Activated CD4-positive, alpha-beta T cell treated with anti-CD3 and anti-CD28 coated beads, Interleukin-2, Interleukin-6, amounts not matched to agents 100 ng/mL and 50 ng/mL, durations not matched to agents 16 hours and 8 hours (primary cell): ENCODE results near the gene FAM241A.

Experiments used
- DNase-seq: peaks from one replicate; pipeline ENCODE4 v3.0.0-alpha.2; 2020

The FAM241A gene

GRCh38 chr4:112219826-112220366, 74.6 kb downstream of the FAM241A start:
- DNase-seq, result no peak

- DNase-seq, result no peak
Measured at GRCh38 chr4:112222219-112222955, 77.1 kb downstream of the FAM241A start.

- no peak for DNase-seq
Measured at GRCh38 chr4:112225157-112225556, 79.9 kb downstream of the FAM241A start.

GRCh38 chr4:112230879-112231778, 85.9 kb downstream of the FAM241A start:
- peak; percentile 99 for DNase-seq

GRCh38 chr4:112231779-112232713, 86.8 kb downstream of the FAM241A start, which contains the start of gene AP1AR:
TSS of gene AP1AR (plus strand) at chr4:112231787. CDS start at chr4:112232092, 305 bp downstream.
- peak; percentile 87 for DNase-seq

- DNase-seq, result peak; percentile 69
Measured at GRCh38 chr4:112234952-112235609, 89.8 kb downstream of the FAM241A start.

DNA sequence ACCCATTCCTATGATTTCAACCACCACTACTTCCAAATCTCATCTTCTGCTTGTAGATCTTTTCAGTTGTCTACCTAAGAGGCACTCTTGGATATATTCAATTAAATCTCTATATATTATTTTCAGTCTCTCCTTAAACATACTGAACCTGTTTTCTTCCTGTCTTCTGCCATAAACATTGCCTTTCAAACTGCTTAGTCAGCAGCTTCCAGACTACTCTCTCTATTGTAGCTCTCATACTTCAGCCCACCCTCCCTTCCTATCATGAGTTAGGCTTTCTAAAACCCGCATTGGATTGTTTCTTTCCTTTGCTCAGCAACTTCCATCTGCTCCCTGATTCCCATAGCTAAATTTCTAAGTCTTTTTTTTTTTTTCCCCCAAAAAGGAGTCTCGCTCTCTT, 90.8 kb downstream of the FAM241A start:
- DNase-seq, result no peak

GRCh38 chr4:112238833-112239232, 93.6 kb downstream of the FAM241A start:
- no peak for DNase-seq
